PC-9 (cell line): Measurements from ENCODE around the gene UBE2V1. TPM values are rescaled to one million over a fixed set of nuclear protein-coding genes. Genes with fewer than 3 reads are reported as not detected.

Experiments
- BruUV-seq: library from RNA; stranded (reverse); fragments of 400-500 nt; replicated peaks from 2 replicates; lab custom pipeline; 2021; lab: Mats Ljungman, UMichigan
- CTCF ChIA-PET: fragments of 300-600 bp; sonication (Branson Sonifier 250); formaldehyde crosslinking; loops from one replicate; lab custom pipeline; 2022; ENCODE audit warnings: antibody characterized with exemption; lab: Charles Lee
- POLR2A ChIA-PET: fragments of 300-600 bp; sonication (Branson Sonifier 250); formaldehyde crosslinking; loops from one replicate; lab custom pipeline; 2022; ENCODE audit warnings: antibody characterized with exemption; ENCODE audit not compliant: unreplicated experiment; lab: Charles Lee
- DNase-seq, 2 experiments: peaks; one replicate each; pipeline versions ENCODE4 v3.0.0 to v3.0.0-alpha.2; 2015 to 2022; ENCODE audit warnings: mixed read lengths in 1 of 2
- H2AFZ ChIP-seq: fragments of 200-600 bp; sonication (generic); 2 replicates; pipeline ENCODE4 v1.8.1; 2017; ENCODE audit warnings: antibody characterized with exemption
- H3F3A ChIP-seq: fragments of 200-600 bp; sonication (generic); 2 replicates; pipeline ENCODE4 v1.8.1; 2017; ENCODE audit warnings: antibody characterized with exemption, mild to moderate bottlenecking, low read depth; ENCODE audit not compliant: insufficient read depth
- H3K27ac ChIP-seq: fragments of 200-600 bp; sonication (generic); 2 replicates; pipeline ENCODE4 v1.6.1; 2016; ENCODE audit warnings: mixed run types
- H3K27me3 ChIP-seq: fragments of 200-600 bp; sonication (generic); 2 replicates; pipeline ENCODE4 v1.6.1; 2016; ENCODE audit warnings: low read depth, mixed run types; ENCODE audit not compliant: insufficient read depth
- H3K36me3 ChIP-seq: fragments of 200-600 bp; sonication (generic); 2 replicates; pipeline ENCODE4 v1.6.1; 2016; ENCODE audit warnings: low read depth, mixed run types
- H3K4me1 ChIP-seq: fragments of 200-600 bp; sonication (generic); replicated peaks from 2 replicates; pipeline ENCODE4 v1.6.1; 2016; ENCODE audit warnings: mixed run types; ENCODE audit not compliant: insufficient read depth
- H3K4me2 ChIP-seq: fragments of 200-600 bp; sonication (generic); 2 replicates; pipeline ENCODE4 v1.6.1; 2017; ENCODE audit warnings: mixed run types
- H3K4me3 ChIP-seq: fragments of 200-600 bp; sonication (generic); 2 replicates; pipeline ENCODE4 v1.6.1; 2016; ENCODE audit warnings: mixed run types
- H3K79me2 ChIP-seq: fragments of 200-600 bp; sonication (generic); 2 replicates; pipeline ENCODE4 v1.6.1; 2017; ENCODE audit warnings: low read depth, mixed run types
- H3K9me2 ChIP-seq: fragments of 200-600 bp; sonication (generic); 2 replicates; pipeline ENCODE4 v1.8.1; 2017; ENCODE audit warnings: mild to moderate bottlenecking; ENCODE audit not compliant: insufficient read depth
- H3K9me3 ChIP-seq: fragments of 200-600 bp; sonication (generic); 2 replicates; pipeline ENCODE4 v1.8.1; 2016; ENCODE audit warnings: low read depth; ENCODE audit not compliant: insufficient read depth
- H4K20me1 ChIP-seq: fragments of 200-600 bp; sonication (generic); 2 replicates; pipeline ENCODE4 v1.8.1; 2017; ENCODE audit not compliant: insufficient read depth
- CTCF ChIP-seq: fragments of 200-600 bp; sonication (generic); conservative IDR thresholded peaks from 2 replicates; pipeline ENCODE4 v1.6.1; 2017; ENCODE audit warnings: mixed run types, antibody characterized with exemption, mild to moderate bottlenecking, moderate library complexity
- EZH2 ChIP-seq: fragments of 200-600 bp; sonication (generic); IDR thresholded peaks from 2 replicates; pipeline ENCODE4 v1.8.0; 2017; ENCODE audit warnings: antibody characterized with exemption, low read depth
- intact Hi-C: fragments of 100-400 bp; cut with micrococcal nuclease; formaldehyde crosslinking; loops from one replicate; pipeline ENCODE4 v1.10.0; 2022; ENCODE audit not compliant: unreplicated experiment
- total RNA-seq: library from RNA; stranded (reverse); gene quantifications from 2 replicates; pipeline ENCODE4 v1.2.3, GENCODE V29; 2021

UBE2V1 gene
- total RNA-seq, 1 experiment from 2014 or later: 174 TPM

- no peak overlapping the region for H3K27ac ChIP-seq
- H3K9me3 ChIP-seq: no peaks in the 10 kb centered on the region
- peaks cover 44% of the 10 kb centered on the region for H3K36me3 ChIP-seq
- H3K4me1 ChIP-seq: peaks cover 30% of the 10 kb centered on the region
- H3K9me2 ChIP-seq: no peaks in the 10 kb centered on the region
- no peak overlapping the region for H2AFZ ChIP-seq
- TF ChIP-seq CTCF: no peak
- no peak for TF ChIP-seq EZH2
- intact Hi-C loops: no loop called here
- H3F3A ChIP-seq: peaks cover 40% of the 10 kb centered on the region; the same call in 1 of the 2 replicates
- DNase-seq: no peak
- peaks cover 80% of the 10 kb centered on the region for H4K20me1 ChIP-seq
- POLR2A ChIA-PET: interaction anchor here (0.8 kb wide), 1 partner anchor 155 kb away, joined by 7 read pairs; no protein-coding TSS in a partner anchor
- H3K4me2 ChIP-seq: no peak overlapping the region
- no peak overlapping the region for H3K4me3 ChIP-seq
- H3K79me2 ChIP-seq: peaks cover 95% of the 10 kb centered on the region
- BruUV-seq: no TSS peak
- CTCF ChIA-PET: no interaction called here
- H3K27me3 ChIP-seq: no peaks in the 10 kb centered on the region
Measured at GRCh38 chr20:50097843-50098242, 15.1 kb downstream of the UBE2V1 start.

DNA sequence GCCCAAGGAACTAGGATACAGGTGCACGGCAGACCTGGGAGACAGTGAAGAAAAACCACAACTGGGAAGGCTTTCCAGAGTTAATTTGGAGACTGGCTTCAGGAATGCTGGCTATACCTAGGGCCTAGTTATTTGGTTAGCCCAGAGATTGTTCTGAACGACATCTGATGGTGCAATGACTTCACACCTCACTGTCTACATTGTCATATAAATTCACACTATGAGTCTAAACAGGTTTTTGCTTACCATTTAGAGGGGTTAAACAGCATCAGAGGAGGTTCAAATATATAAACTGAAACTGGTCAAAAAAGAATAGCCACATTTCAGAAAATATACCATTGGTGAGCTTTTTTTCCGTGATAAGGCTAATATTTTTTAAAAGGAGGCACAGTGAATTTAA, 16.7 kb downstream of the UBE2V1 start:
- Histone ChIP-seq H3F3A (peaks cover 43% of the 10 kb centered on the region; the same call in 1 of the 2 replicates), H4K20me1 (peaks cover 74% of the 10 kb centered on the region), H2AFZ (no peak overlapping the region), H3K36me3 (peaks cover 52% of the 10 kb centered on the region), H3K4me1 (peaks cover 29% of the 10 kb centered on the region), H3K9me3 (no peaks in the 10 kb centered on the region), H3K4me2 (no peak overlapping the region), H3K27ac (no peak overlapping the region), H3K79me2 (peaks cover 95% of the 10 kb centered on the region), H3K27me3 (no peaks in the 10 kb centered on the region), H3K4me3 (no peak overlapping the region), H3K9me2 (no peaks in the 10 kb centered on the region)
- no TSS peak for BruUV-seq
- intact Hi-C loops: no loop called here
- DNase-seq: no peak
- POLR2A ChIA-PET: no interaction called here
- no peak for TF ChIP-seq CTCF
- TF ChIP-seq EZH2: no peak
- CTCF ChIA-PET: interaction anchor here (0.6 kb wide), 1 partner anchor 8 kb away, joined by 5 read pairs; no protein-coding TSS in a partner anchor

GRCh38 chr20:50095476-50096078, 17.4 kb downstream of the UBE2V1 start:
- H4K20me1 ChIP-seq: peaks cover 74% of the 10 kb centered on the region
- H3K27ac ChIP-seq: no peak overlapping the region
- intact Hi-C loops: no loop called here
- TF ChIP-seq EZH2 (no peak), CTCF (no peak)
- no peak overlapping the region for H3K4me2 ChIP-seq
- peaks cover 94% of the 10 kb centered on the region for H3K79me2 ChIP-seq
- no peaks in the 10 kb centered on the region for H3K9me3 ChIP-seq
- BruUV-seq: no TSS peak
- H3K4me1 ChIP-seq: peaks cover 23% of the 10 kb centered on the region
- ChIA-PET CTCF (no interaction called here), POLR2A (no interaction called here)
- H3K27me3 ChIP-seq: no peaks in the 10 kb centered on the region
- no peak for DNase-seq
- H3F3A ChIP-seq: peaks cover 37% of the 10 kb centered on the region; the same call in 1 of the 2 replicates
- H3K9me2 ChIP-seq: no peaks in the 10 kb centered on the region
- H3K4me3 ChIP-seq: no peak overlapping the region
- H2AFZ ChIP-seq: no peak overlapping the region
- H3K36me3 ChIP-seq: peaks cover 48% of the 10 kb centered on the region
